Natural killer cell (primary cell): ENCODE data around the gene CCDC88B. TPM values are rescaled to one million over a fixed set of nuclear protein-coding genes. Genes with fewer than 3 reads are reported as not detected.
A peak's percentile ranks its signal among the peaks of the same experiment; 100 is the strongest.

Source experiments
- ATAC-seq, 3 donors: fragments of 150-1000 bp in 2 of 3; fragments of 200-7000 bp in 1 of 3; cut with Tn5 transposase; 1 replicate in 1 of 3; 2 replicates in 2 of 3; pipeline ENCODE4 v1.10.0; 2021; ENCODE audit warnings: mild to moderate bottlenecking in 2 of 3, moderate library complexity in 2 of 3
- DNase-seq, 2 donors: peaks; one replicate each; pipeline versions ENCODE4 v3.0.0 to v3.0.0-alpha.2; 2013 to 2021; ENCODE audit warnings: mixed read lengths in 1 of 2
- H3K27ac ChIP-seq: one replicate; pipeline ENCODE4 v1.5.1; 2013; ENCODE audit warnings: mild to moderate bottlenecking, low read length
- H3K27me3 ChIP-seq: one replicate; pipeline ENCODE4 v1.6.1; 2013; ENCODE audit warnings: low read length; ENCODE audit not compliant: control insufficient read depth, insufficient read depth
- H3K36me3 ChIP-seq: one replicate; pipeline ENCODE4 v1.6.1; 2013; ENCODE audit warnings: low read length; ENCODE audit not compliant: control insufficient read depth, insufficient read depth
- H3K4me1 ChIP-seq: one replicate; pipeline ENCODE4 v1.6.1; 2013; ENCODE audit warnings: low read length; ENCODE audit not compliant: control insufficient read depth, insufficient read depth
- H3K4me3 ChIP-seq: one replicate; pipeline ENCODE4 v1.5.1; 2013; ENCODE audit warnings: low read length
- H3K9me3 ChIP-seq: one replicate; pipeline ENCODE4 v1.6.1; 2013; ENCODE audit warnings: low read length; ENCODE audit not compliant: control insufficient read depth, insufficient read depth
- H3K27ac Mint-ChIP-seq, 2 donors: one replicate each; pipeline ENCODE4 v1.8.0; 2022; ENCODE audit warnings: mild to moderate bottlenecking in 2 of 2, mixed read lengths in 2 of 2, moderate library complexity in 1 of 2
- H3K27me3 Mint-ChIP-seq, 2 donors: one replicate each; pipeline ENCODE4 v1.8.0; 2022; ENCODE audit warnings: low read depth in 2 of 2, mixed read lengths in 2 of 2
- H3K36me3 Mint-ChIP-seq: one replicate; pipeline ENCODE4 v1.8.0; 2022; ENCODE audit warnings: mixed read lengths
- H3K4me1 Mint-ChIP-seq, 2 donors: one replicate each; pipeline ENCODE4 v1.8.0; 2022; ENCODE audit warnings: mixed read lengths in 2 of 2
- H3K4me3 Mint-ChIP-seq: one replicate; pipeline ENCODE4 v1.8.0; 2022; ENCODE audit warnings: mild to moderate bottlenecking, moderate library complexity, mixed read lengths
- H3K9me3 Mint-ChIP-seq, 2 donors: one replicate each; pipeline ENCODE4 v1.8.0; 2022; ENCODE audit warnings: mixed read lengths in 2 of 2
- CTCF ChIP-seq: fragments of 200-600 bp; IDR thresholded peaks from one replicate; pipeline ENCODE4 v1.8.0; 2022; ENCODE audit warnings: antibody characterized with exemption
- WGBS: methylation state at CpG from one replicate; pipeline ENCODE4 v1.1.7; 2013; ENCODE audit warnings: missing lambda C conversion rate; ENCODE audit not compliant: insufficient coverage; 5-methylcytosine and 5-hydroxymethylcytosine counted together
- intact Hi-C: fragments of 100-400 bp; cut with micrococcal nuclease; formaldehyde crosslinking; loops from one replicate; pipeline ENCODE4 v1.14.2; 2022
- total RNA-seq, 4 donors: library from RNA; stranded (reverse); fragments of 120-200 nt in 1 of 4; gene quantifications; one replicate each; pipeline versions ENCODE4 v1.2.3 to v1.2.4, GENCODE V29; 2013 to 2022

CCDC88B gene
- total RNA-seq, 3 donors from 2014 or later (not counting 1 experiment from before 2014, with no cell fraction given), result 262 to 276 (median 272) TPM

- Mint-ChIP-seq H3K27ac (no peak overlapping the region), H3K4me3 (no peak overlapping the region), H3K4me1 (peaks cover 9 to 32% of the 10 kb centered on the region in 2 donors), H3K36me3 (no peaks in the 10 kb centered on the region), H3K9me3 (no peaks in the 10 kb centered on the region), H3K27me3 (no peaks in the 10 kb centered on the region)
- no peak for TF ChIP-seq CTCF
- intact Hi-C loops, result no loop called here
- WGBS, result 45% methylated on average over 21 of the region's 23 CpGs
- peaks cover 32% of the 10 kb centered on the region for H3K4me1 ChIP-seq
- H3K36me3 ChIP-seq, result peaks cover 25% of the 10 kb centered on the region
- ATAC-seq, result no peak
- DNase-seq, result peak in 1 of 2 donors; percentile 66
- H3K9me3 ChIP-seq, result no peaks in the 10 kb centered on the region
- H3K4me3 ChIP-seq, result no peak overlapping the region
- H3K27me3 ChIP-seq, result no peaks in the 10 kb centered on the region
- no peak overlapping the region for H3K27ac ChIP-seq
These were observed 15.3 kb downstream of the CCDC88B start for GRCh38 chr11:64355078-64355940.

GRCh38 chr11:64356498-64357411 is 16.8 kb downstream of the CCDC88B start:
- DNase-seq (peak in 1 of 2 donors; percentile 47), ATAC-seq (no peak)

GRCh38 chr11:64357446-64357845 is 17.4 kb downstream of the CCDC88B start:
- intact Hi-C loops, result no loop called here
- 100% methylated on average over 5 of the region's 6 CpGs for WGBS
- no peak overlapping the region for H3K27ac ChIP-seq
- TF ChIP-seq CTCF, result no peak
- peaks cover 9 to 30% of the 10 kb centered on the region in 2 donors for H3K4me1 Mint-ChIP-seq
- ATAC-seq (no peak), DNase-seq (no peak)
- no peaks in the 10 kb centered on the region for H3K36me3 Mint-ChIP-seq
- H3K36me3 ChIP-seq, result peaks cover 34% of the 10 kb centered on the region
- no peaks in the 10 kb centered on the region for H3K27me3 ChIP-seq
- H3K9me3 Mint-ChIP-seq, result no peaks in the 10 kb centered on the region
- no peaks in the 10 kb centered on the region for H3K27me3 Mint-ChIP-seq
- peak overlapping the region; percentile 17 for H3K4me3 Mint-ChIP-seq
- peak overlapping the region in 1 of 2 donors; percentile 38 for H3K27ac Mint-ChIP-seq
- peaks cover 43% of the 10 kb centered on the region for H3K4me1 ChIP-seq
- no peak overlapping the region for H3K4me3 ChIP-seq
- H3K9me3 ChIP-seq, result no peaks in the 10 kb centered on the region

More at GRCh38 chr11:64356498-64357411, 16.8 kb downstream of the CCDC88B start:
- Mint-ChIP-seq H3K36me3 (no peaks in the 10 kb centered on the region), H3K4me1 (peaks cover 9 to 32% of the 10 kb centered on the region in 2 donors), H3K9me3 (no peaks in the 10 kb centered on the region), H3K27ac (peak overlapping the region; percentile 66 to 75), H3K27me3 (no peaks in the 10 kb centered on the region), H3K4me3 (peak overlapping the region; percentile 72)
- intact Hi-C loops, result no loop called here
- 95% methylated on average over 25 of the region's 25 CpGs for WGBS
- H3K9me3 ChIP-seq, result no peaks in the 10 kb centered on the region
- H3K4me1 ChIP-seq, result peaks cover 43% of the 10 kb centered on the region
- peaks cover 31% of the 10 kb centered on the region for H3K36me3 ChIP-seq
- H3K27me3 ChIP-seq, result no peaks in the 10 kb centered on the region
- no peak for TF ChIP-seq CTCF
- H3K27ac ChIP-seq, result no peak overlapping the region
- H3K4me3 ChIP-seq, result no peak overlapping the region
